ENCODE results near the gene NLGN3. TPM values are rescaled to one million over a fixed set of nuclear protein-coding genes. Genes with fewer than 3 reads are reported as not detected.

The NLGN3 gene
- total RNA-seq, 1 experiment from 2014 or later: 2.1 TPM

- Mint-ChIP-seq H3K27me3 (ENCODE audit: unreplicated experiment) (no peaks in the 10 kb centered on the region), H3K27ac (ENCODE audit: unreplicated experiment) (peak overlapping the region; percentile 70), H3K9me3 (ENCODE audit: low read depth, unreplicated experiment) (no peaks in the 10 kb centered on the region), H3K36me3 (ENCODE audit: insufficient read depth, unreplicated experiment) (peaks cover 26% of the 10 kb centered on the region), H3K4me3 (ENCODE audit: low read depth, unreplicated experiment) (peak overlapping the region; percentile 82), H3K4me1 (ENCODE audit: low read depth, unreplicated experiment) (no peaks in the 10 kb centered on the region)
- CTCF ChIA-PET: interaction anchor here (0.7 to 1.5 kb wide), 2 partner anchors 11 to 469 kb away, joined by 3 read pairs; no protein-coding TSS in a partner anchor
- TF ChIP-seq CTCF (IDR thresholded peaks at IDR 0.05; ENCODE audit: unreplicated experiment): no peak
- BruUV-seq (replicated peaks): no TSS peak
- no peak for DNase-seq
- intact Hi-C loops (cut with micrococcal nuclease; ENCODE audit: unreplicated experiment): no loop called here
Observed at GRCh38 chrX:71118985-71119535, 25.6 kb upstream of the NLGN3 start.

GRCh38 chrX:71128166-71128833 is 16.3 kb upstream of the NLGN3 start:
- H3K27ac Mint-ChIP-seq (ENCODE audit: unreplicated experiment): no peak overlapping the region
- intact Hi-C loops (cut with micrococcal nuclease; ENCODE audit: unreplicated experiment): loop anchor here (2.0 kb wide), 1 partner anchor 127 kb away; no protein-coding TSS in a partner anchor
- CTCF ChIA-PET: no interaction called here
- no peak overlapping the region for H3K4me3 Mint-ChIP-seq (ENCODE audit: low read depth, unreplicated experiment)
- no TSS peak for BruUV-seq (replicated peaks)
- TF ChIP-seq CTCF (IDR thresholded peaks at IDR 0.05; ENCODE audit: unreplicated experiment): no peak
- no peak for DNase-seq
- peaks cover 34% of the 10 kb centered on the region for H3K36me3 Mint-ChIP-seq (ENCODE audit: insufficient read depth, unreplicated experiment)
- no peaks in the 10 kb centered on the region for H3K27me3 Mint-ChIP-seq (ENCODE audit: unreplicated experiment)
- H3K4me1 Mint-ChIP-seq (ENCODE audit: low read depth, unreplicated experiment): no peaks in the 10 kb centered on the region
- no peaks in the 10 kb centered on the region for H3K9me3 Mint-ChIP-seq (ENCODE audit: low read depth, unreplicated experiment)

- no TSS peak for BruUV-seq (replicated peaks)
- intact Hi-C loops (cut with micrococcal nuclease; ENCODE audit: unreplicated experiment): loop anchor here (2.0 kb wide), 1 partner anchor 128 kb away; no protein-coding TSS in a partner anchor
- DNase-seq: peak; percentile 73
- peak; percentile 73 for TF ChIP-seq CTCF (IDR thresholded peaks at IDR 0.05; ENCODE audit: unreplicated experiment)
- H3K27me3 Mint-ChIP-seq (ENCODE audit: unreplicated experiment): no peaks in the 10 kb centered on the region
- H3K4me3 Mint-ChIP-seq (ENCODE audit: low read depth, unreplicated experiment): no peak overlapping the region
- no peaks in the 10 kb centered on the region for H3K9me3 Mint-ChIP-seq (ENCODE audit: low read depth, unreplicated experiment)
- H3K27ac Mint-ChIP-seq (ENCODE audit: unreplicated experiment): no peak overlapping the region
- CTCF ChIA-PET: interaction anchor here (1.5 kb wide), 1 partner anchor 9 kb away, joined by 3 read pairs; no protein-coding TSS in a partner anchor
- H3K4me1 Mint-ChIP-seq (ENCODE audit: low read depth, unreplicated experiment): no peaks in the 10 kb centered on the region
- H3K36me3 Mint-ChIP-seq (ENCODE audit: insufficient read depth, unreplicated experiment): peaks cover 34% of the 10 kb centered on the region
Observed at GRCh38 chrX:71128915-71129765, 15.5 kb upstream of the NLGN3 start.

GRCh38 chrX:71131510-71131909 is 13.1 kb upstream of the NLGN3 start:
- peaks cover 28% of the 10 kb centered on the region for H3K36me3 Mint-ChIP-seq (ENCODE audit: insufficient read depth, unreplicated experiment)
- no peak overlapping the region for H3K27ac Mint-ChIP-seq (ENCODE audit: unreplicated experiment)
- DNase-seq: no peak
- BruUV-seq (replicated peaks): no TSS peak
- H3K27me3 Mint-ChIP-seq (ENCODE audit: unreplicated experiment): no peaks in the 10 kb centered on the region
- H3K9me3 Mint-ChIP-seq (ENCODE audit: low read depth, unreplicated experiment): no peaks in the 10 kb centered on the region
- no peaks in the 10 kb centered on the region for H3K4me1 Mint-ChIP-seq (ENCODE audit: low read depth, unreplicated experiment)
- H3K4me3 Mint-ChIP-seq (ENCODE audit: low read depth, unreplicated experiment): no peak overlapping the region
- TF ChIP-seq CTCF (IDR thresholded peaks at IDR 0.05; ENCODE audit: unreplicated experiment): no peak
- CTCF ChIA-PET: no interaction called here
- intact Hi-C loops (cut with micrococcal nuclease; ENCODE audit: unreplicated experiment): no loop called here
